CD4-positive, alpha-beta T cell treated with Interleukin-10 for 1 hour (primary cell): ENCODE results near the gene TMEM115.

Source experiments
- DNase-seq: peaks from one replicate; pipeline ENCODE4 v3.0.0-alpha.2; 2020

Gene TMEM115

DNA sequence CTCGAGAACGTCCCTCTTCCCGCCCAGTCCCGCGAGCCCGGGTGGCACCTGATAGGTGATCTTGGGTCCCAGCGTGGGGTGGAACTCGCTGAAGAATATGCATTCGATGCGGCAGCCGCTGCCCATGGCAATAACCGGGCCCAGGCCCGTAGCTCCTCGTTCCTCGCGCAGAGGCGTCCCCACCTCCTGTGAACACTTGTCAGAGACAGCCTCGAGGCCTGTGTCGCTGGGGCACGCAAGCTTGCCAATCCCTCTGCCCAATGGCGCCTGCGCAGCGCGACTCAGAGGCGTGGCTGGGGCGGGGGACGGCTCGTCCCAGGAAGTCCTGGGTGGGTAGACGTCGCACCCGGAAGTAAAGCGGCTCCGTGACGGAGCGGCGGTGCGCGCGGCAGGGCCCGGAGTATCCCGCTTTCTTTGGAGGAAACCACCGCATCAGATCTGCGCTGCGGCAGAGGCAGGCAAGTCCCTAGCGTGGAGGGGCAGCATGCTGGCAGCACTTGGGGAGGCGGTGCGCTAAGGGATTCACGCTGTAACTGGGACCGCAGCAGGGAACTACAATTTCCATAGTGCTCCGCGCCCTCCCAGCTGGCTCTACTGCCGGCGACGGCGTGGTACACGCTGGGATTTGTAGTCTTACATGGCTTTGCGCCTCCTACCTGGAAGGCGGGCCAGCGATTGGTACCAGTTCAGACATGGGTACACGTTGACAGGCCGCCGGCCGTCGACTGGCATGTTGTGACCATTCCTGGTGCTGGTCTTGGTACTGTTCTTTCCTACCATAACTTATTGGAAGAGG is 8.6 kb downstream of the TMEM115 start, which contains the start of the genes CYB561D2 and NPRL2:
Gene CYB561D2, plus strand, starts transcription at position 336 of the 796 bp plus-strand sequence. CDS start 572 bp downstream, outside the sequence.
Gene NPRL2, minus strand, starts transcription at position 249 of the 796 bp plus-strand sequence. Its CDS starts 123 bp downstream, at position 126.
- DNase-seq: peak; percentile 99

DNA sequence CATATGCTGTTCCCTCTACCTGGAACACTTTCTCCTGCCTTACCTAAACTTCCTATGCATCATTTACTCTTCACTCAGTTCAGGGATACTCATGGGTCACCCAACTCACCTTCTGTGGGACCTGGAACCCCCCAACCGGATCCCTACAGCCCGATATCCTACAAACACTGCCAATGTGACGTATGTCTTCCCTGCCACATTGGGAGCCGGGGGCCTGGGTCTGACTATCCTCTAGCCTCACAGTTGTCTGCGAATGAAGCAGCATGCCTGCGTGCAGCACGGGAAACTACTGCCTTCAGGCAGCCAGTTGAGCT is 9.2 kb downstream of the TMEM115 start:
- no peak for DNase-seq

DNA sequence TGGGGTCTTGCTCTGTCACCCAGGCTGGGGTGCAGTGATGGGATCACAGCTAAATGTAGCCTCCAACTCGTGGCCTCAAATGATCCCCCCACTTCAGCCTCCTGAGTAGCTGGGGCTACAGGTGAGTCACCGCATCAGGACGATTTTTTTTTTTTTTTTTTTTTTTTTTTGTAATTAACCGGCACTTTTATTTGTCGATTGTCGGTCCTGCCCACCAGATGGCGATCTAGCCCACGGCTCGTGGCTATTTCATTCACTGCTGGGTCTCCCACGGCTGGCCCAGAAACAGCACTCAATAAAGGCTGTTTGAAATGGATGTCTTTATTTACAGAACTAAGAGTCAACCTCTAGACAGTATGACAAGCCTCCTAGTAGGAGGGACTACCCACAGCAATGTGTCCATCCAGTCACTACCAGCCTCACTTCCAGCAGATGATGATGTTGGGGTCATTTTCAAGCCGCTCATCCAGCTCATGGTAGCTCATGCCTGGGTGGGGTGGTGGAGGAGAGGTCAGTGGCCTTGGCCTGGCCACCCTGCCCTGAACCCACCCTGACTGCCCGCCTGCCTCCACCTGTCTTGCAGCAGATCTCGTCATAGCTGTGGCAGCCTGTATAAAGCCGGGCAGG is 12.0 kb downstream of the TMEM115 start:
- peak; percentile 88 for DNase-seq

DNA sequence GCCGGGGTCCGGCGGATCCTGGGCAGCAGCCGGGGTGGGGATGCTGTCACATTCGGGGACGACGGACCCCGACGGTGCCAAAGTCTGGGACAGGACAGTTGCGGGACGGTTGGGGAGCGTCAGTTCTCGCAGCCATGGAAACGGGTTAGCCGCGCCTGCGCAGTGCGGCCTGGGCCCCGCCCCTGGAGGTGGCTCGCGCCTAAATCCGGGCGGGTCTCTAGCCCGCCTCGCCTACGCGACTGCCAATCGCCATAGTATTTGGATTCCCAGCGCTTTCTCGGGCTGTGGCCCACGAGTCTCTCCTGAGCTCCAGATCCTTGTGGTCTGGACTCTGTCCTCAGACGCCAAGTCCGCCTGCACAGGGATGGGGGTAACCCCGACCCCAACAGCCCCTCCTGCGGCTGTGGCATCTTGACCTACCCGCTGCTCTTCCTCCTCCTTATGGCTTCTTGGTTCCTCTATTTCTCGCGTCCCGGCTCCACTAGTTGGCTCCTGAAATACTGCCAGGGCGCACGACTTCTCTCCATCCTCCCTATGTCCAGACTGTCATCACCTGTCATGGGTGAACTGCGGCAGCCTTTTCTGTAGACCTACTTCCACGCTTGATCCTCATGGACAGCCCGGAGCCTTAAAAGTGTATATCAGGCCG is 13.6 kb downstream of the TMEM115 start, which contains the start of gene ZMYND10:
Gene ZMYND10, minus strand, starts transcription at position 147 of the 649 bp plus-strand sequence. CDS start 153 bp downstream, outside the sequence.
- DNase-seq: peak; percentile 80

DNA sequence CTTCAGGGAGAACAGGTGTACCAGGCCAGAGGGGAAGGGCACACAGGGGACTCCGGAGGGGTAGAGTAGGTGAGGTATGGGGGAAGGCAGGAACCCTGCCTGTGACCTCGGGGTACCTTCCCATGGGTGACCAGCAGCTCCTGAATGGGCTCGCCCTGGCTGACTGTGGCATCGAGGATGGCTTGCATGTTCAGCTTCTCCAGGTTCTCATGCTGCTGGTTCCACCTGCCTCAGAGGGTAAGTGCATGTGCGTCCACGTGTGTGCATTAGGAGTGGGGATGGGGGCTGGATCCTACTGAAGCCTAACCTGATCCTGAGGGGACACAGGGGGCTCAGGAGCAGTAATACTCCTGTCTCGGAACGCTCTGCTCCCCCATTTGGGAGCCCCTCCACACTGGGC is 14.3 kb downstream of the TMEM115 start:
- DNase-seq: no peak

DNA sequence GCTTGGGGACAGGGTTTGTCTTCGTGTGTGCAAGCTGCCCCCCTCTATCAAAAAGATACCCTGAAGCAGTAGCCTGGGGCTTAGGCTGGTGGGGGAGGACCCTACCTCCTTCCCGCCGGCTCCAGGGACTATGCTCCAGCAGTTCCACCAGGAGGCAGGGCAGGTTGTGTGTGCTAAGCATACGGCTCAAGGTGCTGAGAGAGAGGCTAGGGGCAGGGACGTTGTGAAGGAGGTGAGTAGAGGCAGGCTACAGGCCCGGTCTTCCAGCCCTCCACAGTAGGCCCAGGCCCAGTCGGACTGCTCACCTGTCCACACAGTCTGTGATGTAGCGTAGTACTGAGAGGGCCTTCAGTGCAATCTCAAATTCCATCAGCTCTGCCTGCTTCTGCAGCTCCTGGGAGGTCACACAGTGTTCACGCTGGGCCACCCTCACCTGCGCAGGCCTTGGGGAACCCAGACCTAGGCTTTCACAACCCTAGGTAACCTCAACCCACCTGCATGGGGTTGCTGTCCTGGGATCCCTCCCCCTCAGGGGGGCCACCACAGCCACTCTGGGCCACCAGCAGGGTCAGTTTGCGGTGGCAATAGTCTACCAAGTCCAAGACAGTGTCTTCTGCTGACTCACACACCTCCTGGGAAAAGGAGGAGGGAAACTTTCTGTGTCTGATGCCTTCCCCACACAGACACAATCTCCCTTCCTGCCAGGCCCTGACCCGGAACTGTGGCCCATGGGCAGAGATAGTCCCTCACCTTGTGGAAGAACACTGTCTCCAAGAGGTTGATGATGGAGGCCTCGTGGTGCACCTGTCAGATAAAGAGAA is 16.3 kb downstream of the TMEM115 start:
- no peak for DNase-seq

DNA sequence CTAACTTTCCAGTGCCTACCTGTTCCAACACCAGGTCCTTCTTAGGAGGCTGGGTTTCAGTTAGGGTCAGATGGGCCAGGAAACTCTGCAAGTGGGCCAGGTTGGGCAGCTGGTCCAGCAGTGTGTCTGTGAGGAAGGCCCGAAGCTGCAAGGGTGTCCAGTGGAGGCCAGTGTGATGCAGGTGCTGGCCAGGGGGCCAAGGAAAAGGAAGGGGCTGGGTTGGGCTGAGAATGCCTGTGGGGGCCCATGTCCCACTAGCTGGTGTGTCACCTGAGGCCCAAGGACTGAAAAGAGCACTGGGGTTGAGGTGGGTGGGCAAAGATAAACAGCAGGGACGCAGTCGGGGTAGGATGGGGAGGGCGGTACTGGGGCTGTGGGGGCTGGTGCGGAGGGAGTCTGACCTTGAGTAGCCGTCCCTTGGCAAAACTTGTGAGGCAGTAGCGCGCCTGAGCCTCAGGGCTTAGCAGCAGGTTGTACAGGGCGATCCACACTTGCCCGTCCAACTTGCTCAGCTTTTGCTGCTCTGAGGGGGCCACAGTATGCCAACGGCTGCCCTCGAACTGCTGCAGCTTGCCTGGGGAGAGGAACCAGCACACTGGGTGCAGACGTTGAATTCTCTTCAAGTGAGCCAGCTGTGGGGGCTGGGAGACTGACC is 17.2 kb downstream of the TMEM115 start:
- DNase-seq: no peak

DNA sequence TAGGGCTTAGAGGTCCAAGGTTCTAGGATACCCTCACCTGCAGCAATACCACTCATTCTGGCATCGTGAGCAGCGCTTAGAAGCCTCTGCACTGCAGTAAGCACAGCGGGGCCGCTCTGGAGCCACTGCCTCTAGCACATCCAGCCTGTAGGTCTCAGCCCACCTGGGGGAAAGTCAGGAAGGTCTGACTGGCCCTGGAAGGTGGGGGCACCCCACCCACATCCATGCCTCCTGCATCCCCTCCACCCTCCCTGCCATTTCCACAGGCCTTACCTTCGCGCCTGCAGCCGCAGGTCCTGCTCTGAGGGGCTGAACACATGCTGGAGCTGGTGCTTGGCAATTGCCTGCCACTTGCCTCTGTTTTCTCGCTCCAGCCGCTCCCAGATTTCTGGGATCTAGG is 17.8 kb downstream of the TMEM115 start:
- DNase-seq: no peak

DNA sequence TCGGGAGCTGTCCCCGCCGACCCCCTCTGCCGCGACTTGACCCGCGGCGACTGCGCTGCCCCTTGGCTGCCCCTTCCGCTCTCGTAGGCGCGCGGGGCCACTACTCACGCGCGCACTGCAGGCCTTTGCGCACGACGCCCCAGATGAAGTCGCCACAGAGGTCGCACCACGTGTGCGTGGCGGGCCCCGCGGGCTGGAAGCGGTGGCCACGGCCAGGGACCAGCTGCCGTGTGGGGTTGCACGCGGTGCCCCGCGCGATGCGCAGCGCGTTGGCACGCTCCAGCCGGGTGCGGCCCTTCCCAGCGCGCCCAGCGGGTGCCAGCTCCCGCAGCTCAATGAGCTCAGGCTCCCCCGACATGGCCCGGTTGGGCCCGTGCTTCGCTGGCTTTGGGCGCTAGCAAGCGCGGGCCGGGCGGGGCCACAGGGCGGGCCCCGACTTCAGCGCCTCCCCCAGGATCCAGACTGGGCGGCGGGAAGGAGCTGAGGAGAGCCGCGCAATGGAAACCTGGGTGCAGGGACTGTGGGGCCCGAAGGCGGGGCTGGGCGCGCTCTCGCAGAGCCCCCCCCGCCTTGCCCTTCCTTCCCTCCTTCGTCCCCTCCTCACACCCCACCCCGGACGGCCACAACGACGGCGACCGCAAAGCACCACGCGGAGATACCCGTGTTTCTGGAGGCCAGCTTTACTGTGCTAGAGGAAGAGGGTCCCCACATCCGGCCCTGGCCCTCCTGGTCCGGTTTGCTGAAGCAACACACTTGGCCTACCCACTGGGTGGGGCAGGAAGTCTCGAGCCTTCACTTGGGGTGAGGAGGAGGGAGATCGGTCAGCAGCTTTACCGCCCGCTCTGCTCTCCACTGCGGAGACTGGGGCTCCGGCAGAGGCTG is 18.6 kb downstream of the TMEM115 start, which contains the start of gene RASSF1:
Gene RASSF1, minus strand, starts transcription at position 389 of the 882 bp plus-strand sequence. Its CDS starts 31 bp downstream, at position 358.
- peak; percentile 78 for DNase-seq

DNA sequence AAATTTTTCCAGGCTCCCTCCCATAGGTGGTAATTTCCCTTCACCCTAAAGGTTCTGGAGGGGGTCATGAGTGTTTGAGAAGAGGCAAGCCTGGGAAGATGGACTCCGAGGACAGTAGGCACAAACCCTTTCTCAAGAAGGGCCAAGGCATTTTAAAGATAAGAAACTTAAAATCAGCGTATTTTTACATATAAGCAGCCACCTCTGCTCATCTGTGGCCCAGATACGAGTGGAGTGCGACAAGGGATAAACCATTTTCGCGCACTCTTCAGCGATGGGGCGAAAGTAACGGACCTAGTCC is 19.2 kb downstream of the TMEM115 start:
- DNase-seq: no peak

DNA sequence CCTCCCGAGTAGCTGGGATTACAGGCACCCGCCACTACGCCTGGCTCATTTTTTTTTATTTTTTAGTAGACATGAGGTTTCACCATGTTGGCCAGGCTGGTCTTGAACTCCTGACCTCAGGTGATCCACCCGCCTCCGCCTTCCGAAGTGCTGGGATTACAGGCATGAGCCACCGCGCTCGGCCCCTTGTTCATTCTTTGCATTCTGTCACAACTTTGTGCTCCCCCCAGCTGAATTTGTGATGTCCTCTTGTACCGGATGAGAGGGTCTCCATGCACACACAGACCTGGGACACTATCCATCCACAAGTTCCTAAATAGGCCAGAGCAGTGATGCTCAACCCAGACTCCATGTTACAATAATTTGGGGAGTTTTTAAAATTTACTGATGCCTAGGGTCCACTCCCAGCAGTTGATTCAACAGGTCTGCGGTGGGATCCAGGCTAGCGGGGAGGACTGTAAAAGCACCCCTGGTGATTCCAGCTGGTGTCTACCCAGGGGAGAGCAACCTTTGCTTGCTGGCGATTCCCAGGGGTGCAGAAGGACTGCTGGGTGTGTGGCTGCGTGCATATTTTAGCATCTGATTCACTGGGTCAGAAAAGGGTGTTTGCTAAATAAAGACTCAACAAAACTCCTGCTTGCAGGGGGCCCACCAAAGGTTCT is 19.7 kb downstream of the TMEM115 start:
- DNase-seq: no peak

DNA sequence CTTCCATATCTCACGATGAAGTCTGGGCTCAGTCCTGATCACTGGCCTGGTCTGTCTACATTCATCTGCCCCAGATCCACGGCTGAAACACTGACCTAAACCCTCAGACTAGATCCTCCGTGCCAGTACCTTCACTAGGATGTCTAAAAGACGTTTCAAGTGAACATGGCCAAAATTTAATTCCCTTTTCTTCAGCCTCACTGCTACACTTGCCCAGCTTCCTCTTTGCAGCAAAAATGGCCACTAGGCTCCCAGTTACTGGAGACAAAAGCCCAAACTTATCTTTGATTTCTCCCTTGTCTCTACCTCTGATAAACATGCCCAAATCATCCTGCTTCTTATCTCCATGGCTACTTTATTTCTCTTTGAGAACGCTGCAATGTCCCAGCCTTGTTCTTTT is 20.4 kb downstream of the TMEM115 start:
- DNase-seq: no peak

DNA sequence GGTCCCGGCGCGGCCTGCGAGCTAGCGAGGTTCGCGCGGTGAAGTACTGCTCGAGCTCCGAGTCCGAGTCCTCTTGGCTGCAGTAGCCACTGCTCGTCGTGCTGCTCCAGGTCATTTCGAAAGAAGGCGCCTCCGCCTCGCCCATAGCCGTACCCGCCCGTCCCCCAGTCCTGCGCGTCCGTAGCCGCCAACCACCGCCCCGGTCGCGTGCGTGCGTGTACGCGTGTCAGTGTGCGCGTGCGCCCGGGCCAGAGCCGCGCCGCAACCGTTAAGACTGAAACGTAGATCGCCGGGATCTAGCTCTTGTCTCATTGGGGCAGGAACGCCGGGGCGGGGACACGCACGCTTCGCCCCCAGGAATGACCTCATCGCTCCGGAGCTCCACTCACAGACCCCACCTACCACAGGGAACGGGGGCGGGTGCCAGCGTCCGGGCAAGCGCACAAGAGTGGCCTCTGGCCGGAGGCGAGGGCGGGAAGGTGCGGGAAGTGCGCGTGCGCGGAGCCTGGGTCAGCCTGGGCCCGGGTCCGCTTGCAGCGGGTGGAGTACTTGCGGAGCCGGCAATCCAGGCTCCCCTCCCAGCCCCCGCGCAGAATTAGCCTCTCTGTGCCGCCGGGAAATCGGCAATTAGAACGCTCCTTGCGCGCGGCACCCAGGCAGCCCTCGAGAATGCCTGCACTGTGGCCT is 22.0 kb downstream of the TMEM115 start:
- peak; percentile 95 for DNase-seq

DNA sequence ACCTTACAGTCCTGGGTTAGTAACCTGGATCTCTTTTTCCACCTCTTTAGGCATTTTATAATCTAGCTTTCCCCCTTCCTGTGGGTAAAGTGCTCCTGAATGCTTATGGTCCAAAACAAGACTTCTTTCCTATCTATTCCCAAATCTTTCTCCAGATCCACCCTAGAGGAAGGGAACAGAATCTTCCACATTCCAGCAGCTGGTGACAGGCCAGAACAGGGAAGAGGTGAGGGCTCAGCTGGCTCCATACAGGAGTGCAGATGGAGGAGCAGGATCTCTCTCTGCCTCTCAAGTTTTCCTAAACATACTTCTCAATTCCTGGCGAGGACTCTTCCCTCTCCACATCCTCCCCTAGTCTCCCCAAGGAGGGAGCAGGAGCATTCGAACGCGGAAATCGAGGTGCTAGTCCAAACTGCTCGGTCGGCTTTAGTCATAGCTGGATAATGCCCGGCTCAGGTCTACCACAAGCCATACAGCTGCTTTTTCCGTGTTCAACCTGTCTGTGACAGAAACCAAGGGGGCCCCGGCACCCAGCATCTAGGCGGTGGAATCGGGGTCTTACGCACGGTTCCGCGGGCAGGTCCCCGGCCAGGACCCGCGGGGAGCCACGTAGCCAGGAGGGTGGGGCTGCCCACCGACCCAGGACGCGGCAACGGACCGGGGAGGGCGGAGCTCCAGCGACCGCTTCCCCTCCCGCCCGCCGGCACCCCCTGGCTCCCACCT is 22.7 kb downstream of the TMEM115 start:
- DNase-seq: no peak

DNA sequence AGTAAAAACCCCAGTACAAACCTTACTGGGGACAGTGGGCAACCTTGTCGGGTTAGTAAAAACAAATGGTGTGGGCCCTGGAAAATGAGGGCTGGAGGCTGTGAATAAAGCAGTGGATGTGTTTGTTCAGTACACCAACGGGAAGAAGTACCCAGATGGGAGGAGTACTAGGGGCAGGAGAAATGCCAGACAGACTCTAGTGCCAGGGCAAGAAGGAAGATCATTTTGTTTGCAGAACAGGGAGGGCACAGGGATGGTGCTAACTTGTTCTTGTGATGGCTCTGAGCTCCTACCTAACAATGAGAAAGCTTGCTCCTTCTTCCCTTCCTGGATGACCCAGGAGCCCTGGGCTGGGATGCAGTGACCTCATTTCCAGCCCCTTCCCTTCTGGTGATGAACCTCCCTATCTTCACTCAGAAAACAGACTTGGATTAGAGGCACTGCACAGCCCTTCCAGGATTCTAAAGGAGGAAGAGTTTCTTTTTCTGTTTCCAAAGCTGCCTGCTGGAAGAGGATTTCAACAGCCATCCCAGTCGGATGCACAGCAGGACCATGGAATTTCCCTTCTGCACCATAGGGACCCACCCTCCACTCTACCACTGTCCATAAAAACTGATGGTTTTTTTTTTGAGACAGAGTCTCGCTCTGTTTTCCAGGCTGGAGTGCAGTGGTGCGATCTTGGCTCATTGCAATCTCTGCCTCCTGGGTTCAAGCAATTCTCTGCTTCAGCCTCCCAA is 24.8 kb downstream of the TMEM115 start:
- no peak for DNase-seq

DNA sequence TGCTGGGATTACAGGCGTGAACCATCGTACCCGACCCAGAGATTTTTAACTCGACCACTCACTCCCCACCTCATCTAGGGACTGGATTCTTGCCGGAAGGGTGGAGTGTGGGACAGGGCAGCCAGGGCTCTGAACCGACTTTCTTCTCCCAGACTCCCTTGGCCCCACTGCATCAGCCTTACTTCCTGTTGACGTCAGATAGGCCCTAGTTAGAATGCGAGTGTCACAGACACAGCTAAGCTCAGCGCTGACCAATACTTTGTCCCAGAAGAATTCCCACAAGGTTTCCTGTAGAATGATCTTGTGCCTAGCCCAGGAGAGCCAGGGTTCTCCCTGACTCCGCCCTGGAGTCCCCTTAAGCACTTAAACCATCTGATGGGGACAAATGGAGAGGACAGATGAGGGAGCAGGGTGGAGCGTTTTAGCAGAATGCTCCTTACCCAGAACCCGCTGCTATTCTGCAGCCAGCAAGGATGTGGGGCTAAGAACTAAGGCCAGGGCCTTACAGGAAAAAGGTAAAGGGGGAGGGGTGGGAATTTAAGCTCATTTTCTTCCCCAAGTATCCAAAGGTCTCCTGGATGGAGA is 25.5 kb downstream of the TMEM115 start:
- DNase-seq: peak; percentile 35

DNA sequence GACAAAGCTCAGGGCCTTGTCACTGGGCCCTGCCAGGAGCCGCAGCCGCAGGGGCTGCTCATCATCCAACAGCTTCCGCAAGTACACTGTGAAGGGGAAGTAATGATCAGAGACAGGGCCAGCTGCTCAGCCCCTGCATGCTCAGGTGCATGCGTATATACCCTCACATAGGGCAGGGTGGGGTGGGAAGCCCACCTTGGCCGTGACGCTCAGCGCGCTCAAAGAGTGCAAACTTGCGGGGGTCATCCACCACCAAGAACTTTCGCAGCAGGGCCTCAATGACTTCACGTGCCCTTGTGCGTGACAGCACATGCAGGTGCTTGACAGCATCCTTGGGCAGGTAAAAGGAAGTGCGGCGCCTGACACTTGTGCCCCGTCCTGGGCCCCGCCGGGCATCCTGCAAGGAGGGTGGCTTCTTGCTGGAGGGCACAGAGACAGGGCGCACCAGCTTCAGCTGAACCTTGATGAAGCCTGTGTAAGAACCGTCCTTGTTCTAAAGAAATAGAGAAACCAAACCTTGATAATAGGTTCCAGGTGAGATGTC is 27.9 kb downstream of the TMEM115 start:
- no peak for DNase-seq

DNA sequence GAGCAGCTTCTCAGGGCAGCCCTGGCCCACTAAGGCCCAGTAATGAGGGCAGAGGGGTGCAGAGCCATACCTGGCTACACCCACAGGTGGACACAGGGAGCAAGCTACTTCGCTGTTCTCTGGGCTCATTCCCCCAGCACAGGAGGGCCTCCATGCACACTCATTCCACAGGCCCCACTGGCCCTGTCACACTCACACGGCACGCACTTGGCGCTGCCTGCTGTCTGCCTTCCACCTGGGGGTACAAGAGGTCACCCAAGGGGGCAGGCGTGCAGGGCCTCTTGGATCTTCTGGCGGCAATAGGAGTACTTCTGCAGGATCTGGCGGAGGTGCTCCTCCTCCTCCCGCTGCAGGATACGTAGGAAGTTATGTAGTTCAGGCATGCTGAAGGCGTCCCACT is 29.0 kb downstream of the TMEM115 start:
- DNase-seq: no peak
